ENCODE results near the gene KIF4A. TPM values are rescaled to one million over a fixed set of nuclear protein-coding genes. Genes with fewer than 3 reads are reported as not detected.

The KIF4A gene
- total RNA-seq, 1 donor from 2014 or later = 3.0 TPM

DNA sequence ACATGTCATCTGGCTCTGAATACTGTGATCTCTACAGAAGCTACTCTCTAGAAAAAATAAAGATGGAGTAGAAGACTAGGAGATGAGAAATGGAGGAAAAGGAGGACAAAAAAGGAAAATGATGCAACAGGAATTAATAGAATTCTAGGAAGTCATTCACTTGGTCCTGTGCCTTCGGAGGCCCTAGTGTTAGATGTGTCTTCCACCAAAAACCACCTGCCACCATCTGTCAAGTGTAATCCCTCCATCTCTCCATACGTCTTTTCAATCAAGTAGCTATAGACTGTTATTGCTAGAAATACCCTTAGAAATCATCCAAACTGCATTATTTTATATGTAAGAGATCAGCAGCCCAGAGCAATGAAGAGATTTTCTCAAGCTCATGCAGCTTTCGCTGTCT, 10.8 kb upstream of the KIF4A start:
- H3K4me3 Mint-ChIP-seq (ENCODE audit: unreplicated experiment) = no peak overlapping the region
- H3K9ac ChIP-seq (ENCODE audit: low read length) = no peak overlapping the region
- TF ChIP-seq, protein P1, sequence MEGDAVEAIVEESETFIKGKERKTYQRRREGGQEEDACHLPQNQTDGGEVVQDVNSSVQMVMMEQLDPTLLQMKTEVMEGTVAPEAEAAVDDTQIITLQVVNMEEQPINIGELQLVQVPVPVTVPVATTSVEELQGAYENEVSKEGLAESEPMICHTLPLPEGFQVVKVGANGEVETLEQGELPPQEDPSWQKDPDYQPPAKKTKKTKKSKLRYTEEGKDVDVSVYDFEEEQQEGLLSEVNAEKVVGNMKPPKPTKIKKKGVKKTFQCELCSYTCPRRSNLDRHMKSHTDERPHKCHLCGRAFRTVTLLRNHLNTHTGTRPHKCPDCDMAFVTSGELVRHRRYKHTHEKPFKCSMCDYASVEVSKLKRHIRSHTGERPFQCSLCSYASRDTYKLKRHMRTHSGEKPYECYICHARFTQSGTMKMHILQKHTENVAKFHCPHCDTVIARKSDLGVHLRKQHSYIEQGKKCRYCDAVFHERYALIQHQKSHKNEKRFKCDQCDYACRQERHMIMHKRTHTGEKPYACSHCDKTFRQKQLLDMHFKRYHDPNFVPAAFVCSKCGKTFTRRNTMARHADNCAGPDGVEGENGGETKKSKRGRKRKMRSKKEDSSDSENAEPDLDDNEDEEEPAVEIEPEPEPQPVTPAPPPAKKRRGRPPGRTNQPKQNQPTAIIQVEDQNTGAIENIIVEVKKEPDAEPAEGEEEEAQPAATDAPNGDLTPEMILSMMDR (IDR thresholded peaks at IDR 0.05; ENCODE audit: insufficient read depth, low read depth, low read length) = no peak
- no peak for TF ChIP-seq EZH2 (IDR thresholded peaks at IDR 0.05; ENCODE audit: insufficient read depth, low read length)
- no peak for DNase-seq (ENCODE audit: low read depth)
- H4K20me1 ChIP-seq (ENCODE audit: insufficient read depth, low read length) = no peaks in the 10 kb centered on the region
- no peaks in the 10 kb centered on the region for H3K27me3 Mint-ChIP-seq (ENCODE audit: low read depth, unreplicated experiment)
- no peak overlapping the region for H3K27ac Mint-ChIP-seq (ENCODE audit: unreplicated experiment)
- FAIRE-seq = no peak
- H3K36me3 Mint-ChIP-seq (ENCODE audit: low read depth, unreplicated experiment) = peaks cover 3% of the 10 kb centered on the region
- H2AFZ ChIP-seq (ENCODE audit: low read depth, low read length) = no peak overlapping the region
- no peaks in the 10 kb centered on the region for H3K4me1 Mint-ChIP-seq (ENCODE audit: low read depth, unreplicated experiment)
- H3K4me2 ChIP-seq (ENCODE audit: low read length) = no peak overlapping the region
- no peaks in the 10 kb centered on the region for H3K36me3 ChIP-seq (ENCODE audit: insufficient read depth, low read length)
- no peaks in the 10 kb centered on the region for H3K4me1 ChIP-seq (ENCODE audit: insufficient read depth, low read length)
- H3K4me3 ChIP-seq (ENCODE audit: insufficient read depth, low read depth, low read length) = no peak overlapping the region
- no peaks in the 10 kb centered on the region for H3K9me3 ChIP-seq (ENCODE audit: insufficient read depth, low read depth, low read length)
- no peaks in the 10 kb centered on the region for H3K79me2 ChIP-seq (ENCODE audit: insufficient read depth, low read length)
- H3K9me3 Mint-ChIP-seq (ENCODE audit: unreplicated experiment) = no peaks in the 10 kb centered on the region
- H3K27ac ChIP-seq (ENCODE audit: low read depth, low read length) = no peak overlapping the region
- H3K27me3 ChIP-seq (ENCODE audit: insufficient read depth, low read length) = no peaks in the 10 kb centered on the region

DNA sequence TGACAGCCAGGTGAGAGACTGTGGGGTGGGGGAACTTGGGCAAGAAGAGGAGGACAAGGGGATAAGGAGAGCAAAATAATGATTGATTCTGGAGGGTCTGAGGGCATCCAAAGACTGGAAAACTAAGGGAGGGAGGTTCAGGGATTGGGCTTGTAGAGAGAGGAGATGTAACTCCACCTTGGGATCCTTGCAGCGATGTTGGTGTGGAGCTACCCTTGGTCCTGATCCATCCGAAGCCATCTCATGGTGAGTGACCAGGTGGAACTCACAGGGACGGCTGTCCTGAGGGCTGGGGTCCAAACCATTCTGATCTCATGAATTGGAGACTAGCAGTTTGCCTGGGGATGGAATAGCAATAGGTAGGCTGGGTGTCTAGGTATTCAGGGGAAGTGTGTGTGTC, 9.3 kb upstream of the KIF4A start:
- Mint-ChIP-seq H3K4me3 (ENCODE audit: unreplicated experiment) (no peak overlapping the region), H3K27ac (ENCODE audit: unreplicated experiment) (no peak overlapping the region), H3K27me3 (ENCODE audit: low read depth, unreplicated experiment) (no peaks in the 10 kb centered on the region), H3K9me3 (ENCODE audit: unreplicated experiment) (no peaks in the 10 kb centered on the region), H3K4me1 (ENCODE audit: low read depth, unreplicated experiment) (no peaks in the 10 kb centered on the region), H3K36me3 (ENCODE audit: low read depth, unreplicated experiment) (peaks cover 3% of the 10 kb centered on the region)
- no peaks in the 10 kb centered on the region for H3K27me3 ChIP-seq (ENCODE audit: insufficient read depth, low read length)
- FAIRE-seq (no peak), DNase-seq (ENCODE audit: low read depth) (no peak)
- no peaks in the 10 kb centered on the region for H3K9me3 ChIP-seq (ENCODE audit: insufficient read depth, low read depth, low read length)
- H3K4me1 ChIP-seq (ENCODE audit: insufficient read depth, low read length) = no peaks in the 10 kb centered on the region
- TF ChIP-seq EZH2 (IDR thresholded peaks at IDR 0.05; ENCODE audit: insufficient read depth, low read length) = no peak
- TF ChIP-seq, protein P1 (IDR thresholded peaks at IDR 0.05; ENCODE audit: insufficient read depth, low read depth, low read length) = no peak
- H2AFZ ChIP-seq (ENCODE audit: low read depth, low read length) = no peak overlapping the region
- H4K20me1 ChIP-seq (ENCODE audit: insufficient read depth, low read length) = no peaks in the 10 kb centered on the region
- no peaks in the 10 kb centered on the region for H3K36me3 ChIP-seq (ENCODE audit: insufficient read depth, low read length)
- no peak overlapping the region for H3K4me3 ChIP-seq (ENCODE audit: insufficient read depth, low read depth, low read length)
- no peak overlapping the region for H3K27ac ChIP-seq (ENCODE audit: low read depth, low read length)
- no peak overlapping the region for H3K9ac ChIP-seq (ENCODE audit: low read length)
- no peak overlapping the region for H3K4me2 ChIP-seq (ENCODE audit: low read length)
- H3K79me2 ChIP-seq (ENCODE audit: insufficient read depth, low read length) = no peaks in the 10 kb centered on the region

DNA sequence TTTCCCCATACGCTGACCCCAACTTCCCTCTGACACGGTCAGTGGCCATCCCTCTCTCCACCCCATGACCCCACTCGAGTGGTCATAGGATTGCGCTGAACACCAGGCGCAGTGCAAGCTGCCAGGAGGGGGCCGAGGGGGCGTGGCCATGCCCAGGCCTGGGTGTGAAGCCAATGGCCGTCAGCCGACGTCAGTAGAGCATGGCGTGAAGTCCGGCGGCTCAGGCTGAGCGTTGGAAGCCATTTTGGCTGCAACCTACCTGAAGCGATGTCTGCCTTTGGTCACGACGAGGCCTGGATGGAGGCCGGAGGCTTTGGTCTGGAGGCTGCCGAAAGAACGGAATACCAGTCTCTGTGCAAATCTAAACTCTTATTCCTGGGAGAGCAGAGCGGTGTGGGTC, 8.0 kb upstream of the KIF4A start, which contains the start of gene RAB41:
Gene RAB41, plus strand, starts transcription at position 222 of the 400 bp plus-strand sequence. Its CDS starts 46 bp downstream, at position 268.
- Mint-ChIP-seq H3K27ac (ENCODE audit: unreplicated experiment) (no peak within 1 kb of the TSS), H3K36me3 (ENCODE audit: low read depth, unreplicated experiment) (peaks cover 3% of the 10 kb centered on the region), H3K4me1 (ENCODE audit: low read depth, unreplicated experiment) (no peaks in the 10 kb centered on the region), H3K4me3 (ENCODE audit: unreplicated experiment) (no peak within 1 kb of the TSS), H3K27me3 (ENCODE audit: low read depth, unreplicated experiment) (no peaks in the 10 kb centered on the region), H3K9me3 (ENCODE audit: unreplicated experiment) (no peaks in the 10 kb centered on the region)
- no peaks in the 10 kb centered on the region for H3K79me2 ChIP-seq (ENCODE audit: insufficient read depth, low read length)
- no peak within 1 kb of the TSS for H3K9ac ChIP-seq (ENCODE audit: low read length)
- no peaks in the 10 kb centered on the region for H3K9me3 ChIP-seq (ENCODE audit: insufficient read depth, low read depth, low read length)
- H3K4me1 ChIP-seq (ENCODE audit: insufficient read depth, low read length) = no peaks in the 10 kb centered on the region
- no peaks in the 10 kb centered on the region for H3K27me3 ChIP-seq (ENCODE audit: insufficient read depth, low read length)
- no peak within 1 kb of the TSS for H3K4me3 ChIP-seq (ENCODE audit: insufficient read depth, low read depth, low read length)
- no peak within 1 kb of the TSS for H3K27ac ChIP-seq (ENCODE audit: low read depth, low read length)
- DNase-seq (ENCODE audit: low read depth) (no peak), FAIRE-seq (no peak)
- H4K20me1 ChIP-seq (ENCODE audit: insufficient read depth, low read length) = no peaks in the 10 kb centered on the region
- TF ChIP-seq, protein P1 (IDR thresholded peaks at IDR 0.05; ENCODE audit: insufficient read depth, low read depth, low read length) = no peak
- TF ChIP-seq EZH2 (IDR thresholded peaks at IDR 0.05; ENCODE audit: insufficient read depth, low read length) = no peak
- no peak within 1 kb of the TSS for H3K4me2 ChIP-seq (ENCODE audit: low read length)
- no peaks in the 10 kb centered on the region for H3K36me3 ChIP-seq (ENCODE audit: insufficient read depth, low read length)
- H2AFZ ChIP-seq (ENCODE audit: low read depth, low read length) = no peak within 1 kb of the TSS

Data from astrocyte (in vitro differentiated cells and primary cell).